GM12892 (cell line): Measurements from ENCODE around the gene PRSS53.
A peak's percentile ranks its signal among the peaks of the same experiment; 100 is the strongest.

Experiments used
- POLR2A ChIP-seq: IDR thresholded peaks from 2 replicates; pipeline ENCODE4 v1.6.1; 2011; ENCODE audit warnings: low read depth, low read length, control low read depth
- POLR2AphosphoS5 ChIP-seq: IDR thresholded peaks from 2 replicates; pipeline ENCODE4 v1.6.1; 2011; ENCODE audit warnings: low read depth, low read length, control low read depth
- TAF1 ChIP-seq: IDR thresholded peaks from 2 replicates; pipeline ENCODE4 v1.6.1; 2011; ENCODE audit warnings: low read depth, mild to moderate bottlenecking, control low read depth, low read length, borderline replicate concordance

DNA sequence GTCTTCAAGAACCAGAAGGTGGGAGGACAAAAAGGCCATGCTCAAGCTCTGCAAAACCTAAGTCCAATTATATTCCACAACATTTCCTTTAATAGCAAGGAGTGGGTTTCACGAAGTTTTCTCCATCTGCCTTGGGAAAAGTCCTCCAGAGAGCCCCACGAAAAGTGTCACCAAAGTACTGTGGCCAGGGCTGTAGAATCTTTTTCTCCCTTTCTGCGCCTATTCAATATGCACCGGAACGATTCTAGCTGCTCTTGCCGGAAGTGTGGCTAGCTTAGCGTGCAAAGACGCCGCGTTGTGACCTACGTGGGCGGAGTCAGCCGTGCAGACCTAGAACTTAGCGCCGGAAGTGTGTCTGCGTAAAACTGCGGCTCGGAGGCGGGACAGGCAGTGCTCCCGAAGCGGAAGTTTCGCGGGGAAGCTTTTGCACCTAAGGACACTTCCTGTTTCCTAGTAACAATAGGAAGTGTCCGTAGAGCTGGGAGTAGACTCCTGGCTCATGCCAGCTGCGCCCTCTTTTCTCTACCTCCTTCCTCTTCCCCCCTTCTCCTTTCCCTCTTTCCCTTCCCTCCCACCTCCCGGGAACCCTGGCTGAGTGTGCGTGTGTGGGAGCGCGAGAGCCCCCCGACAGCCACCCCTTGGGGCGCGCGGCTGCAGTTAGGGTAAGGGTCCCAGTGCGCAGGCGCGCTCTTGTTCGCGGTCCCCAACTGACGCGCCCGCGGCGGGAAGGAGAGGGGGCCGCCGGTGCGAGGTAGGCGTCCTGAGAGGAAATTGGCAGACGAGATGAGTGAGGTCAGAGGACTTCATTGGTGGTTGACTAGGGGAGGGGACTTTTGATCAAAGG is 14.6 kb downstream of the PRSS53 start, which contains the start of the genes ZNF646 and ZNF668:
- TF ChIP-seq POLR2AphosphoS5 (peak; percentile 92), POLR2A (peak; percentile 91), TAF1 (peak; percentile 67; the same call in 1 of the 2 replicates)
